Measurements from ENCODE around the gene C1R. TPM values are rescaled to one million over a fixed set of nuclear protein-coding genes. Genes with fewer than 3 reads are reported as not detected.

Gene C1R
- total RNA-seq, 1 donor from 2014 or later: 3.3 TPM

GRCh38 chr12:7073946-7074345, 18.3 kb downstream of the C1R start:
- H3K9me3 ChIP-seq (ENCODE audit: low read depth): no peaks in the 10 kb centered on the region
- H3K4me3 Mint-ChIP-seq: no peak overlapping the region
- H3K27ac ChIP-seq: no peak overlapping the region
- DNase-seq (ENCODE audit: low spot score): no peak
- no peaks in the 10 kb centered on the region for H3K4me1 Mint-ChIP-seq
- no peaks in the 10 kb centered on the region for H3K36me3 Mint-ChIP-seq
- no peak overlapping the region for H3K4me3 ChIP-seq
- no peaks in the 10 kb centered on the region for H3K36me3 ChIP-seq
- no peak for TF ChIP-seq EZH2 (IDR thresholded peaks at IDR 0.05)
- no peak for TF ChIP-seq EZH2phosphoT487 (IDR thresholded peaks at IDR 0.05)
- TF ChIP-seq, protein P1, sequence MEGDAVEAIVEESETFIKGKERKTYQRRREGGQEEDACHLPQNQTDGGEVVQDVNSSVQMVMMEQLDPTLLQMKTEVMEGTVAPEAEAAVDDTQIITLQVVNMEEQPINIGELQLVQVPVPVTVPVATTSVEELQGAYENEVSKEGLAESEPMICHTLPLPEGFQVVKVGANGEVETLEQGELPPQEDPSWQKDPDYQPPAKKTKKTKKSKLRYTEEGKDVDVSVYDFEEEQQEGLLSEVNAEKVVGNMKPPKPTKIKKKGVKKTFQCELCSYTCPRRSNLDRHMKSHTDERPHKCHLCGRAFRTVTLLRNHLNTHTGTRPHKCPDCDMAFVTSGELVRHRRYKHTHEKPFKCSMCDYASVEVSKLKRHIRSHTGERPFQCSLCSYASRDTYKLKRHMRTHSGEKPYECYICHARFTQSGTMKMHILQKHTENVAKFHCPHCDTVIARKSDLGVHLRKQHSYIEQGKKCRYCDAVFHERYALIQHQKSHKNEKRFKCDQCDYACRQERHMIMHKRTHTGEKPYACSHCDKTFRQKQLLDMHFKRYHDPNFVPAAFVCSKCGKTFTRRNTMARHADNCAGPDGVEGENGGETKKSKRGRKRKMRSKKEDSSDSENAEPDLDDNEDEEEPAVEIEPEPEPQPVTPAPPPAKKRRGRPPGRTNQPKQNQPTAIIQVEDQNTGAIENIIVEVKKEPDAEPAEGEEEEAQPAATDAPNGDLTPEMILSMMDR (IDR thresholded peaks at IDR 0.05): no peak
- no peak overlapping the region for H3K9ac ChIP-seq
- H3K27ac Mint-ChIP-seq: no peak overlapping the region
- H3F3A ChIP-seq (ENCODE audit: low read depth): no peaks in the 10 kb centered on the region
- H3K27me3 ChIP-seq: no peaks in the 10 kb centered on the region
- H3K4me1 ChIP-seq: peaks cover 4% of the 10 kb centered on the region
- H3K4me2 ChIP-seq: no peak overlapping the region
- peaks cover 3% of the 10 kb centered on the region for H3K27me3 Mint-ChIP-seq (ENCODE audit: insufficient read depth, low read depth)
- no peaks in the 10 kb centered on the region for H3K79me2 ChIP-seq (ENCODE audit: low read depth)
- H4K20me1 ChIP-seq (ENCODE audit: low read depth): no peaks in the 10 kb centered on the region
- no peak overlapping the region for H2AFZ ChIP-seq (replicated peaks)
- H3K9me3 Mint-ChIP-seq: no peaks in the 10 kb centered on the region

GRCh38 chr12:7072554-7072953, 19.7 kb downstream of the C1R start:
- no peaks in the 10 kb centered on the region for H3K36me3 ChIP-seq
- Mint-ChIP-seq H3K36me3 (no peaks in the 10 kb centered on the region), H3K4me3 (no peak overlapping the region), H3K27ac (no peak overlapping the region), H3K9me3 (no peaks in the 10 kb centered on the region), H3K4me1 (no peaks in the 10 kb centered on the region), H3K27me3 (ENCODE audit: insufficient read depth, low read depth) (peaks cover 2% of the 10 kb centered on the region)
- H4K20me1 ChIP-seq (ENCODE audit: low read depth): no peaks in the 10 kb centered on the region
- no peaks in the 10 kb centered on the region for H3K27me3 ChIP-seq
- H3K9me3 ChIP-seq (ENCODE audit: low read depth): no peaks in the 10 kb centered on the region
- no peak overlapping the region for H3K4me2 ChIP-seq
- H3K4me3 ChIP-seq: no peak overlapping the region
- H3K9ac ChIP-seq: no peak overlapping the region
- H3F3A ChIP-seq (ENCODE audit: low read depth): no peaks in the 10 kb centered on the region
- H3K4me1 ChIP-seq: peaks cover 4% of the 10 kb centered on the region
- H2AFZ ChIP-seq (replicated peaks): no peak overlapping the region
- no peak overlapping the region for H3K27ac ChIP-seq
- no peaks in the 10 kb centered on the region for H3K79me2 ChIP-seq (ENCODE audit: low read depth)
- TF ChIP-seq EZH2phosphoT487 (IDR thresholded peaks at IDR 0.05) (no peak), EZH2 (IDR thresholded peaks at IDR 0.05) (no peak)
- TF ChIP-seq, protein P1 (IDR thresholded peaks at IDR 0.05): no peak
- no peak for DNase-seq (ENCODE audit: low spot score)

GRCh38 chr12:7072035-7072434, 20.2 kb downstream of the C1R start:
- H3K9me3 Mint-ChIP-seq: no peaks in the 10 kb centered on the region
- TF ChIP-seq EZH2 (IDR thresholded peaks at IDR 0.05): no peak
- TF ChIP-seq EZH2phosphoT487 (IDR thresholded peaks at IDR 0.05): no peak
- TF ChIP-seq, protein P1 (IDR thresholded peaks at IDR 0.05): no peak
- no peak overlapping the region for H3K4me3 Mint-ChIP-seq
- Histone ChIP-seq H3K9ac (no peak overlapping the region), H4K20me1 (ENCODE audit: low read depth) (no peaks in the 10 kb centered on the region), H3K4me3 (no peak overlapping the region), H3K79me2 (ENCODE audit: low read depth) (no peaks in the 10 kb centered on the region), H2AFZ (replicated peaks) (no peak overlapping the region), H3K36me3 (no peaks in the 10 kb centered on the region), H3K4me1 (peaks cover 4% of the 10 kb centered on the region), H3K27ac (no peak overlapping the region), H3K27me3 (no peaks in the 10 kb centered on the region), H3K9me3 (ENCODE audit: low read depth) (no peaks in the 10 kb centered on the region), H3K4me2 (no peak overlapping the region), H3F3A (ENCODE audit: low read depth) (no peaks in the 10 kb centered on the region)
- H3K4me1 Mint-ChIP-seq: no peaks in the 10 kb centered on the region
- no peak overlapping the region for H3K27ac Mint-ChIP-seq
- no peak for DNase-seq (ENCODE audit: low spot score)
- H3K27me3 Mint-ChIP-seq (ENCODE audit: insufficient read depth, low read depth): peaks cover 4% of the 10 kb centered on the region
- H3K36me3 Mint-ChIP-seq: no peaks in the 10 kb centered on the region

Data from neural progenitor cell (in vitro differentiated cells).